Hematopoietic multipotent progenitor cell (in vitro differentiated cells): ENCODE measurements around the gene SWT1. TPM values are rescaled to one million over a fixed set of nuclear protein-coding genes. Genes with fewer than 3 reads are reported as not detected.

ENCODE experiments used
- DNase-seq, 3 donors: peaks; one replicate each; pipeline ENCODE4 v3.0.0-alpha.2; 2011 to 2015; ENCODE audit warnings: low read depth in 2 of 3, low spot score in 2 of 3
- total RNA-seq: library from RNA; depleted of rRNA; stranded (reverse); fragments of >200 nt; gene quantifications from one replicate; pipeline ENCODE4 v1.2.3, GENCODE V29; 2012

SWT1 gene
- total RNA-seq, 1 donor = 3.0 TPM

- DNase-seq = peak in 1 of 3 donors; percentile 8
Observed at GRCh38 chr1:185284116-185284515, 127.1 kb downstream of the SWT1 start.

- DNase-seq = peak in 2 of 3 donors; percentile 35 to 50
Observed at GRCh38 chr1:185284533-185285276, 127.7 kb downstream of the SWT1 start.

- DNase-seq = no peak
Observed at GRCh38 chr1:185287451-185287850, 130.5 kb downstream of the SWT1 start.

- no peak for DNase-seq
Observed at GRCh38 chr1:185288435-185288834, 131.5 kb downstream of the SWT1 start.

- no peak for DNase-seq
Observed at GRCh38 chr1:185289880-185290279, 132.9 kb downstream of the SWT1 start.

GRCh38 chr1:185291159-185291558, 134.2 kb downstream of the SWT1 start:
- DNase-seq = peak in 2 of 3 donors; percentile 6 to 18

GRCh38 chr1:185291652-185292051, 134.7 kb downstream of the SWT1 start:
- DNase-seq = peak in 2 of 3 donors; percentile 59 to 90

GRCh38 chr1:185292237-185292636, 135.3 kb downstream of the SWT1 start:
- DNase-seq = peak in 2 of 3 donors; percentile 11 to 58

GRCh38 chr1:185293967-185294542, 137.1 kb downstream of the SWT1 start:
- DNase-seq = no peak

- DNase-seq = no peak
Observed at GRCh38 chr1:185295091-185295490, 138.1 kb downstream of the SWT1 start.

GRCh38 chr1:185297982-185298381, 141.0 kb downstream of the SWT1 start:
- no peak for DNase-seq

- DNase-seq = no peak
Observed at GRCh38 chr1:185300152-185300551, 143.2 kb downstream of the SWT1 start.

- no peak for DNase-seq
Observed at GRCh38 chr1:185305419-185305818, 148.5 kb downstream of the SWT1 start.

- no peak for DNase-seq
Observed at GRCh38 chr1:185308126-185308525, 151.2 kb downstream of the SWT1 start.

- DNase-seq = no peak
Observed at GRCh38 chr1:185309566-185309965, 152.6 kb downstream of the SWT1 start.

GRCh38 chr1:185311589-185312225, 154.7 kb downstream of the SWT1 start:
- no peak for DNase-seq

GRCh38 chr1:185312361-185313138, 155.6 kb downstream of the SWT1 start:
- DNase-seq = no peak

- no peak for DNase-seq
Observed at GRCh38 chr1:185314411-185314810, 157.4 kb downstream of the SWT1 start.

- DNase-seq = no peak
Observed at GRCh38 chr1:185315445-185316071, 158.6 kb downstream of the SWT1 start.

- peak; percentile 47 to 92 (median 89) for DNase-seq
Observed at GRCh38 chr1:185316163-185317033, 159.4 kb downstream of the SWT1 start.
